Duodenal mucosa (tissue), 2 donors: ENCODE results near the gene CFAP20DC.

Source experiments
- H3K27ac ChIP-seq: one replicate; pipeline ENCODE4 v1.7.0; 2013; ENCODE audit warnings: low read depth, low read length
- H3K27me3 ChIP-seq, 2 donors: one replicate each; pipeline ENCODE4 v1.7.0; 2013; ENCODE audit warnings: low read length in 2 of 2, control low read depth in 1 of 2; ENCODE audit not compliant: insufficient read depth in 2 of 2, control insufficient read depth in 1 of 2
- H3K36me3 ChIP-seq, 2 donors: one replicate each; pipeline ENCODE4 v1.7.0; 2013; ENCODE audit warnings: low read length in 2 of 2, control low read depth in 1 of 2; ENCODE audit not compliant: insufficient read depth in 2 of 2, control insufficient read depth in 1 of 2
- H3K4me1 ChIP-seq, 2 donors: one replicate each; pipeline ENCODE4 v1.7.0; 2013; ENCODE audit warnings: low read length in 2 of 2, control low read depth in 1 of 2; ENCODE audit not compliant: insufficient read depth in 2 of 2, control insufficient read depth in 1 of 2
- H3K4me3 ChIP-seq, 2 donors: one replicate each; pipeline ENCODE4 v1.7.0; 2013; ENCODE audit warnings: low read length in 2 of 2, low read depth in 1 of 2
- H3K9ac ChIP-seq, 2 donors: one replicate each; pipeline ENCODE4 v1.7.0; 2013; ENCODE audit warnings: low read length in 2 of 2, low read depth in 1 of 2
- H3K9me3 ChIP-seq, 2 donors: one replicate each; pipeline ENCODE4 v1.7.0; 2013; ENCODE audit warnings: low read length in 2 of 2, control low read depth in 1 of 2; ENCODE audit not compliant: control insufficient read depth in 1 of 2

The CFAP20DC gene

GRCh38 chr3:58776231-58776630, 273.6 kb downstream of the CFAP20DC start:
- no peak overlapping the region for H3K9ac ChIP-seq
- H3K27me3 ChIP-seq: no peaks in the 10 kb centered on the region
- H3K4me3 ChIP-seq: no peak overlapping the region
- no peak overlapping the region for H3K27ac ChIP-seq
- H3K9me3 ChIP-seq: peaks cover 6 to 23% of the 10 kb centered on the region in 2 donors
- H3K36me3 ChIP-seq: no peaks in the 10 kb centered on the region
- no peaks in the 10 kb centered on the region for H3K4me1 ChIP-seq

- Histone ChIP-seq H3K9me3 (no peaks in the 10 kb centered on the region), H3K9ac (no peak overlapping the region), H3K27ac (no peak overlapping the region), H3K36me3 (no peaks in the 10 kb centered on the region), H3K4me3 (no peak overlapping the region), H3K27me3 (no peaks in the 10 kb centered on the region), H3K4me1 (no peaks in the 10 kb centered on the region)
Measured at GRCh38 chr3:58772462-58772861, 277.4 kb downstream of the CFAP20DC start.

- no peaks in the 10 kb centered on the region for H3K36me3 ChIP-seq
- H3K4me1 ChIP-seq: no peaks in the 10 kb centered on the region
Measured at GRCh38 chr3:58769065-58769464, 280.8 kb downstream of the CFAP20DC start.

GRCh38 chr3:58766587-58767282, 283.1 kb downstream of the CFAP20DC start:
- H3K27ac ChIP-seq: no peak overlapping the region
- H3K4me1 ChIP-seq: no peaks in the 10 kb centered on the region
- no peaks in the 10 kb centered on the region for H3K36me3 ChIP-seq
- no peaks in the 10 kb centered on the region for H3K9me3 ChIP-seq
- no peak overlapping the region for H3K4me3 ChIP-seq
- H3K9ac ChIP-seq: no peak overlapping the region
- H3K27me3 ChIP-seq: no peaks in the 10 kb centered on the region

More at GRCh38 chr3:58769065-58769464, 280.8 kb downstream of the CFAP20DC start:
- H3K9ac ChIP-seq: no peak overlapping the region
- no peaks in the 10 kb centered on the region for H3K9me3 ChIP-seq
- H3K4me3 ChIP-seq: no peak overlapping the region
- no peak overlapping the region for H3K27ac ChIP-seq
- no peaks in the 10 kb centered on the region for H3K27me3 ChIP-seq

GRCh38 chr3:58755150-58755549, 294.7 kb downstream of the CFAP20DC start:
- Histone ChIP-seq H3K4me1 (no peaks in the 10 kb centered on the region), H3K9me3 (no peaks in the 10 kb centered on the region), H3K36me3 (no peaks in the 10 kb centered on the region), H3K27ac (no peak overlapping the region), H3K27me3 (no peaks in the 10 kb centered on the region), H3K9ac (no peak overlapping the region), H3K4me3 (no peak overlapping the region)

GRCh38 chr3:58754074-58754473, 295.8 kb downstream of the CFAP20DC start:
- Histone ChIP-seq H3K27me3 (no peaks in the 10 kb centered on the region), H3K9ac (no peak overlapping the region), H3K4me3 (no peak overlapping the region), H3K4me1 (no peaks in the 10 kb centered on the region), H3K27ac (no peak overlapping the region), H3K36me3 (no peaks in the 10 kb centered on the region), H3K9me3 (no peaks in the 10 kb centered on the region)

GRCh38 chr3:58751882-58752567, 297.8 kb downstream of the CFAP20DC start:
- no peaks in the 10 kb centered on the region for H3K4me1 ChIP-seq
- H3K36me3 ChIP-seq: no peaks in the 10 kb centered on the region
- no peaks in the 10 kb centered on the region for H3K9me3 ChIP-seq
- H3K27me3 ChIP-seq: no peaks in the 10 kb centered on the region
- H3K4me3 ChIP-seq: no peak overlapping the region
- no peak overlapping the region for H3K27ac ChIP-seq
- no peak overlapping the region for H3K9ac ChIP-seq

- Histone ChIP-seq H3K9ac (no peak overlapping the region), H3K36me3 (no peaks in the 10 kb centered on the region), H3K27me3 (no peaks in the 10 kb centered on the region), H3K9me3 (no peaks in the 10 kb centered on the region), H3K4me3 (no peak overlapping the region), H3K27ac (no peak overlapping the region), H3K4me1 (no peaks in the 10 kb centered on the region)
Measured at GRCh38 chr3:58751235-58751634, 298.6 kb downstream of the CFAP20DC start.

GRCh38 chr3:58749948-58750347, 299.9 kb downstream of the CFAP20DC start:
- H3K27ac ChIP-seq: no peak overlapping the region
- H3K36me3 ChIP-seq: no peaks in the 10 kb centered on the region
- no peaks in the 10 kb centered on the region for H3K4me1 ChIP-seq
- H3K9me3 ChIP-seq: no peaks in the 10 kb centered on the region
- H3K27me3 ChIP-seq: no peaks in the 10 kb centered on the region
- no peak overlapping the region for H3K4me3 ChIP-seq
- no peak overlapping the region for H3K9ac ChIP-seq

GRCh38 chr3:58748024-58748423, 301.8 kb downstream of the CFAP20DC start:
- Histone ChIP-seq H3K36me3 (no peaks in the 10 kb centered on the region), H3K27ac (no peak overlapping the region), H3K9me3 (no peaks in the 10 kb centered on the region), H3K9ac (no peak overlapping the region), H3K4me3 (no peak overlapping the region), H3K4me1 (no peaks in the 10 kb centered on the region), H3K27me3 (no peaks in the 10 kb centered on the region)
